Brain microvascular endothelial cell (primary cell): ENCODE data around the gene GPR3.

ENCODE experiments used
- DNase-seq: peaks from one replicate; pipeline ENCODE4 v3.0.0-alpha.2; 2020
- H3K27ac ChIP-seq: fragments of 250-450 bp; sonication (Bioruptor Pico); 2 replicates; pipeline ENCODE4 v1.5.1; 2020; ENCODE audit warnings: mild to moderate bottlenecking, moderate library complexity
- H3K27me3 ChIP-seq: fragments of 250-450 bp; sonication (Bioruptor Pico); replicated peaks from 2 replicates; pipeline ENCODE4 v1.5.1; 2020; ENCODE audit warnings: mild to moderate bottlenecking
- H3K36me3 ChIP-seq: fragments of 250-450 bp; sonication (Bioruptor Pico); replicated peaks from 2 replicates; pipeline ENCODE4 v1.5.1; 2020; ENCODE audit warnings: mild to moderate bottlenecking
- H3K4me3 ChIP-seq: 2 replicates; pipeline ENCODE4 v1.5.1; 2011; ENCODE audit warnings: low read depth, mild to moderate bottlenecking, control low read depth, low read length, moderate library complexity
- CTCF ChIP-seq: IDR thresholded peaks from 2 replicates; pipeline ENCODE4 v1.5.1; 2011; ENCODE audit warnings: low read depth, mild to moderate bottlenecking, moderate library complexity, low read length, control low read depth, inconsistent platforms; ENCODE audit errors: missing control alignments
- in situ Hi-C: cut with HindIII; loops from 2 replicates; pipeline ENCODE4 v1.10.0; 2017; ENCODE audit warnings: low sequenced_read_pairs, low pct_ligation_motif_present

The GPR3 gene

GRCh38 chr1:27346991-27347624 is 45.3 kb upstream of the GPR3 start:
- H3K27me3 ChIP-seq, result no peaks in the 10 kb centered on the region
- H3K27ac ChIP-seq, result no peak overlapping the region
- in situ Hi-C loops, result no loop called here
- H3K36me3 ChIP-seq, result no peaks in the 10 kb centered on the region
- no peak for TF ChIP-seq CTCF
- H3K4me3 ChIP-seq, result no peak overlapping the region
- no peak for DNase-seq

GRCh38 chr1:27348861-27349783 is 43.3 kb upstream of the GPR3 start:
- H3K36me3 ChIP-seq, result no peaks in the 10 kb centered on the region
- H3K27me3 ChIP-seq, result no peaks in the 10 kb centered on the region

DNA sequence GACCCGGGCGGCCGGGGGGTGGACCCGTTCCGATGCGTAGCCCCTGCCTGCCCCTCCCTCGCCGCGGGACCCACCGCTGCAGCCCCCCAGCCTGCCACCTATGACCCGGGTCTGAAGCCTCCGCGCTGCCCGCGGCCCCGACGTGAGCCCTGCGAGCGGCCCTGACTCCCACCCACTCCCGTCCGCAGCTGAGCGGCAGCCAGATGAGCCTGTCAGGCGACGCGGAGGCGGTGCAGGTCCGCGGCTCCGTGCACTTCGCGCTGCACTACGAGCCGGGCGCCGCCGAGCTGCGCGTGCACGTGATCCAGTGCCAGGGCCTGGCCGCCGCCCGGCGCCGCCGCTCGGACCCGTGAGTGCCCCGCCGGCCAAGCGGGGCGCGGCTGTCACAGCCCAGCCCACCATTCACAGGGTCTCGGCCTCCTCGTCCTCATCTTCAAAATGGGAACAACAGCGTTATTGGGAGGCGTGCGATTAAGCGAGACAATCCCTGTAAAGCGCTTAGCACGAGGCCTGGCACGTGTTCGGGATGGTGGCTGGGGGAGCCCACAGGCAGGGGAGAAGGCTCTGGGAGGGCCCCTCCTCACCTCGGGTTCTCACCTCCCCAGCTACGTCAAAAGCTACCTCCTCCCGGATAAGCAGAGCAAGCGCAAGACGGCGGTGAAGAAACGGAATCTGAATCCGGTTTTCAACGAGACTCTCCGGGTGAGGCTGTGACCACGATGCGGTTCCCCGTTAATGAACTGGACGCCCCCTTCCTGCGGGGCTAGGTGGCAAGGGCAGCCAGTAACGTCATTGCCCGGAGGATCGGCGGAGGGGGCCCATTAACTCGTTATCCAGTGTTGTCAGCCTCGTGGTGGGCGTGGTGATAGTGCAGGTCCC is 42.4 kb upstream of the GPR3 start:
- Histone ChIP-seq H3K36me3 (no peaks in the 10 kb centered on the region), H3K4me3 (peak overlapping the region; percentile 35), H3K27ac (no peak overlapping the region), H3K27me3 (no peaks in the 10 kb centered on the region)
- in situ Hi-C loops, result no loop called here
- DNase-seq, result peak; percentile 53
- TF ChIP-seq CTCF, result no peak

More at GRCh38 chr1:27348861-27349783, 43.3 kb upstream of the GPR3 start:
- no peak overlapping the region for H3K27ac ChIP-seq
- in situ Hi-C loops, result no loop called here
- TF ChIP-seq CTCF, result no peak
- no peak for DNase-seq
- peak overlapping the region; percentile 35 for H3K4me3 ChIP-seq

DNA sequence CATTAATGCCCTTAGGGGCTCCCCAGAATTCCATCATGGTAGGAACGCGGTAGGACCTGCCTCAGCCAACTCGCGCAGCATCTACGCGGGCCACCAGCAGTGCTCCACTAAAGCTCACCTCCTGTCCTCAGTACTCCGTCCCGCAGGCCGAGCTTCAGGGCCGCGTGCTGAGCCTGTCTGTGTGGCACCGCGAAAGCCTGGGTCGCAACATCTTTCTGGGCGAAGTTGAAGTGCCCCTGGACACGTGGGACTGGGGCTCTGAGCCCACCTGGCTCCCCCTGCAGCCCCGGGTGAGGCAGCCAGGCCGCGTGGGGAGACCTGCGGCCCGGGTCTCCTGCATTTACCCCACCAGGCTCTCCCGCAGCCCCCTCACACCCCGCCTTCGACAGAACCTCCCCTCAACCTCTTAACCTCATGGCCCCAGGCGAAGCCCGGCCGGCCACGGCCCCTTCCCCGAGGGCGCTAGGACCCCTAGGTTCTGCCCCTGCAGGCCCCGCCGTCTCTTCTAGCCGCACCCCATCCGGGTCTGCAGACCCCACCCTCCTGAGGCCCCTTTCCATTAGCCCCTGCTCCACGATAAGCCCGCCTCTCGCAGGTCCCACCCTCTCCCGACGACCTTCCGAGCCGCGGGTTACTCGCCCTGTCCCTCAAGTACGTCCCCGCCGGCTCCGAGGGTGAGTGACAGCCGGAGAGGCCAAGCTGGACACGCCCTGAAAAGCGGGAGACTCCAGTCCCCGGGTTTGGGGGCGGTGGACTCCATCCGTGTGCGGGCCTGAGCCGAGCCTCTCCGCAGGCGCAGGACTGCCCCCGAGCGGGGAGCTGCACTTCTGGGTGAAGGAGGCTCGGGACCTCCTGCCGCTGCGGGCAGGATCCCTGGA is 41.5 kb upstream of the GPR3 start:
- TF ChIP-seq CTCF, result peak; percentile 45
- peak overlapping the region; percentile 26 for H3K4me3 ChIP-seq
- H3K36me3 ChIP-seq, result peaks cover 5% of the 10 kb centered on the region

DNA sequence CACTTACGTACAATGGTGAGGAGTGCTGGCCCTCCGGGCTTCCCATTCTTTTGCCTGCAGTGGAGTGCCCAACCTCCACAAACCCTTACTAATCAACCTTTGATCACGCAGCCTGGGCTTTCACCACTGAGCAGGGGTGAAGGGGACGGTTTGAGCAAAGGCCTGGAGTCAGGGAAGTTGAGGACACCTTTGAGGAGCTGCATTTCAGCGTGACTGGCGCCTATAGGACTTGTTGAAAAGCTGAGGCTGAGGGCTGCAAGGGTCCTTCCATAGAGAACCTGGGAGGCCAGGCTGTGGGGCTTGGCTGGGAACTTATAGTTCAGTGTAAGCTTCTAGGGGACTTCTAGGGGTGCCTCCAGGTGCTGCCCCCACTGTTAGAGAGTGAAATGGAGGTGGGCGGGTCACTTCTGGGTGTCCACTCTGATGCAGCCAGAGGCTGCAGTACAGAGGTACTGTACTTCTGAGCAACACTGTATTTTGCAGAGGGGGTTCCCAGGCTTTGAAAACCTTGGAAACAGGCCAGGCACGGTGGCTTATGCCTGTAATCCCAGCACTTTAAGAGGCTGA is 40.8 kb upstream of the GPR3 start:
- peaks cover 5% of the 10 kb centered on the region for H3K36me3 ChIP-seq
- no peaks in the 10 kb centered on the region for H3K27me3 ChIP-seq
- DNase-seq, result no peak
- H3K27ac ChIP-seq, result no peak overlapping the region
- TF ChIP-seq CTCF, result no peak
- H3K4me3 ChIP-seq, result no peak overlapping the region
- in situ Hi-C loops, result no loop called here

More for the DNA sequence above, 41.5 kb upstream of the GPR3 start:
- no peak overlapping the region for H3K27ac ChIP-seq
- in situ Hi-C loops, result no loop called here
- DNase-seq, result no peak
- H3K27me3 ChIP-seq, result no peaks in the 10 kb centered on the region
